Choroid plexus epithelial cell (primary cell): Measurements from ENCODE around the gene CBX6.

Source experiments
- DNase-seq: peaks from one replicate; pipeline ENCODE4 v3.0.0-alpha.2; 2010; ENCODE audit warnings: low read depth
- H3K4me3 ChIP-seq: 2 replicates; pipeline ENCODE4 v1.5.1; 2011; ENCODE audit warnings: low read depth, mild to moderate bottlenecking, control low read depth, low read length, moderate library complexity
- CTCF ChIP-seq: conservative IDR thresholded peaks from 2 replicates; pipeline ENCODE4 v1.5.1; 2011; ENCODE audit warnings: low read depth, mild to moderate bottlenecking, control low read depth, inconsistent platforms, low read length, moderate library complexity

Gene CBX6

GRCh38 chr22:38852522-38852921 is 19.5 kb downstream of the CBX6 start:
- no peak for TF ChIP-seq CTCF
- H3K4me3 ChIP-seq, result no peak overlapping the region
- DNase-seq, result no peak

- no peak for TF ChIP-seq CTCF
- no peak overlapping the region for H3K4me3 ChIP-seq
- peak; percentile 67 for DNase-seq
Measured at GRCh38 chr22:38850941-38851849, 20.8 kb downstream of the CBX6 start.

GRCh38 chr22:38850399-38850798 is 21.6 kb downstream of the CBX6 start:
- TF ChIP-seq CTCF, result no peak
- no peak for DNase-seq

GRCh38 chr22:38849811-38850210 is 22.2 kb downstream of the CBX6 start:
- no peak for TF ChIP-seq CTCF
- no peak for DNase-seq
- no peak overlapping the region for H3K4me3 ChIP-seq

More at GRCh38 chr22:38850399-38850798, 21.6 kb downstream of the CBX6 start:
- H3K4me3 ChIP-seq, result no peak overlapping the region

- no peak for TF ChIP-seq CTCF
- DNase-seq, result no peak
- no peak overlapping the region for H3K4me3 ChIP-seq
Measured at GRCh38 chr22:38846412-38846811, 25.6 kb downstream of the CBX6 start.

GRCh38 chr22:38845004-38845740 is 26.8 kb downstream of the CBX6 start:
- no peak overlapping the region for H3K4me3 ChIP-seq
- TF ChIP-seq CTCF, result no peak
- DNase-seq, result no peak
